NCI-H82 treated with DMSO at 0.1 percent for 48 hours (cell line): ENCODE measurements around the gene PATJ.
"Not testable (repeated sequence)": the region's sequence is repeated elsewhere in the genome, so short reads cannot be mapped to it uniquely, and the experiment has no call there.

Experiments used
- DNase-seq: peaks from one replicate; lab custom pipeline; 2025; ENCODE audit not compliant: unreplicated experiment; lab: John Stamatoyannopoulos, UW

Gene PATJ

GRCh38 chr1:61819421-61819820, 77.1 kb downstream of the PATJ start:
- no peak for DNase-seq

- DNase-seq, result peak; percentile 58
Observed at GRCh38 chr1:61825393-61825792, 83.1 kb downstream of the PATJ start.

- peak; percentile 64 for DNase-seq
Observed at GRCh38 chr1:61828805-61829204, 86.5 kb downstream of the PATJ start.

GRCh38 chr1:61836649-61837048, 94.4 kb downstream of the PATJ start:
- DNase-seq, result no peak

DNA sequence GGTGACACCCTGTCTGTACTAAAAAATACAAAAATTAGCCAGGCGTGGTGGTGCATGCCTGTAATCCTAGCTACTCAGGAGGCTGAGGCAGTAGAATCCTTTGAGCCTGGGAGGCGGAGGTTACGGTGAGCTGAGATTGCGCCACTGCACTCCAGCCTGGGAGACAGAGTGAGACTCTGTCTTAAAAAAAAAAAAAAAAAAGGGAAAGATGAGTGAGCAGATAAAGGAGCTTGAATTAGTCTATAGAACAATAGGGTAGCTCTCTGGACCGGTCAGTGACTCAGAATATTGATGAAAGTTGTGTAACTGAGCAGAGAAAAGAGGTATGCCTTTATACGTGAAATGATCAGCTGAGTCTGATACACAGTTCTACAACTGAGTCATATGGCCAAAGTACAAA, 95.3 kb downstream of the PATJ start:
- DNase-seq, result not testable (repeated sequence)

- DNase-seq, result no peak
Observed at GRCh38 chr1:61839679-61840078, 97.4 kb downstream of the PATJ start.

DNA sequence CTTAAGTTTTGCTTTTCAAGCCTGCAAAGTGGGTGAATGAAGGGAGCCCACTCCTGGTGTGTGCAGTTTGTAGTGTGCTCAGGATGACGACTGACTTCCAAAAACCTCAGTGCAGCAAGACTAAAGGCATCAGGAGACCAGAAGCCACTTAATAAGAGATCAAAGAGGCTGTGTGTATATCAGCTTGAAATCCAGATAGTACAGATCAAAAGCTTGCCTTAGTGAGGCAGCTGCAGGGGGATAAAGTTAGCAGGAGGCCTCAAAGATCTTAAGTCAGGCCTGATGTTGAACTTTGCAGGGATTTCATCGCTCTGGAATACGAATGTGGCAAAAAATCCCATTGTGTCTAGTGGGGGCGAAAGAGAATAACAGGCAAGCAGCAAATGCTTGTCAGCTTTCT, 99.8 kb downstream of the PATJ start:
- DNase-seq, result peak; percentile 87

- DNase-seq, result peak; percentile 60
Observed at GRCh38 chr1:61842863-61843514, 100.7 kb downstream of the PATJ start.

DNA sequence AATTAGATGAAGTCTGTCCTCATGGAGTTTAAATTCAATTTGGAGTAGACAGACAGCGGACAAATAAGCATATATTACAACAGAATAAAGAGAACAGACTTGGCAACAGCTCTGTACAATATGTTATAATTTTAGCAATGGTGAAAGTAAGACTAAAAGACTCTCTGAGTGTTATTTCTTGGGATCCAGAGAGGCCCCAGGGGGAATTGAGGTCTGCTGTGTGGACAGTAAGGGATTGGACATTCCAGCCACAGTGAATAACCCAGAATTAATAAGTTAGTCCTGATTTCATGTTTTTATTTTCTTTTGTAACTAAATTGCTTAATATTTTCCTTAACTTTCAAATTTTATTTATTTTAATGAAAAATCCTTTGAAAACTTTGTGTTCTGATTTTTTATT, 101.7 kb downstream of the PATJ start:
- DNase-seq, result no peak

- DNase-seq, result not testable (repeated sequence)
Observed at GRCh38 chr1:61844664-61845063, 102.4 kb downstream of the PATJ start.

DNA sequence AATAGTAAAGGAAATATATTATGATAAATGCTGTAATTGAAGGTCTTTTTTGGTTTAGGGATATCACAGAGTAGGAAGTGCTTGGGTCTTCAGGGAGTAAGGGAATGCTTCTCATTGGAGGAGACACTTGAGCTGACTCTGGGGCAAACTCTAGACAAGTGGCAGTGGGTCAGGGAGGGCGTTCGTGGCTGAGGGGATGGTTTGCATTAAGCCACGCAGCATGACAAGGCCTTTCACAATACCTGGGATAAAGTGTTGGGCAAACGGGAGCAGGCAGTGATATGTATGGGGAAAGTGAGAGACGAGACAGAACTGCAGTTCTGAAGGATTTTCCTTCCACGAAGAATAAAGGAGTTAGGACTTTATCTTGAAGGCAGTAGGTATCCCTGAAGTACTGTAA, 109.0 kb downstream of the PATJ start:
- DNase-seq, result no peak

- peak; percentile 41 for DNase-seq
Observed at GRCh38 chr1:61851849-61852669, 109.8 kb downstream of the PATJ start.

DNA sequence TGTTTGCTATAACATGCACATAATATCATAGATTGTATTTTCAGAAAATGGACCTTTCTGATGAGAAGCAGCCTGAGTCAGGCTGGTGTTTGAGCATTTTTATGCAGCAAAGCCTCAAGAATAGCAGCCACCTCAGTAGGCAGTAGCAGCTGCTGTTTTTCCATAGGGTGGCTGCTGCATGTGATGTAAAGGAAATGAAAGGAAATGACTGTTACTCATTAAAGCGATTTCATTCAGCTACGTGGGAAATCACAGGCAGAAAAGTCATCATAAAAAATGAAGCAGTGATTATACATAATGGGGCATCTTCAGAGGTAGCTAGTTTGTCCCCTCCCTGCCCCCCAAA, 110.4 kb downstream of the PATJ start:
- DNase-seq, result no peak

- peak; percentile 44 for DNase-seq
Observed at GRCh38 chr1:61853583-61853982, 111.3 kb downstream of the PATJ start.

DNA sequence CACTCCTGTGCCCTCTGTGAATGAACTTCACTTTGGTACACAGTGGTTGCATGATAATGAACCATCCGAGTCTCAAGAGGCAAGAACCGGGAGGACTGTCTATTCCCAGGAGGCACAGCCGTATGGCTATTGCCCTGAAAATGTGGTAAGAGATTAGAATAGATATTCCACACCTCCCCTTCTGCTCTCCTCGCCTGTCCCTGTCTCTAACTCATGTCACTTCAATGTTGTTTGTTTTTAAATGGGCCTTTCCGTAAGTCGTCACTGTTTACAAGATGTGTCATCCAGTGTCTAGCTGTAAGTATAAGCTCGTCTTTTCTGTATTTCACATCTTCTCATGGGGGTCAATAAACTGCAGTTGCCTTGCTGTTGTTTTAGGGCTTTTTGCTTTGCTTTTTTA, 122.2 kb downstream of the PATJ start:
- no peak for DNase-seq

DNA sequence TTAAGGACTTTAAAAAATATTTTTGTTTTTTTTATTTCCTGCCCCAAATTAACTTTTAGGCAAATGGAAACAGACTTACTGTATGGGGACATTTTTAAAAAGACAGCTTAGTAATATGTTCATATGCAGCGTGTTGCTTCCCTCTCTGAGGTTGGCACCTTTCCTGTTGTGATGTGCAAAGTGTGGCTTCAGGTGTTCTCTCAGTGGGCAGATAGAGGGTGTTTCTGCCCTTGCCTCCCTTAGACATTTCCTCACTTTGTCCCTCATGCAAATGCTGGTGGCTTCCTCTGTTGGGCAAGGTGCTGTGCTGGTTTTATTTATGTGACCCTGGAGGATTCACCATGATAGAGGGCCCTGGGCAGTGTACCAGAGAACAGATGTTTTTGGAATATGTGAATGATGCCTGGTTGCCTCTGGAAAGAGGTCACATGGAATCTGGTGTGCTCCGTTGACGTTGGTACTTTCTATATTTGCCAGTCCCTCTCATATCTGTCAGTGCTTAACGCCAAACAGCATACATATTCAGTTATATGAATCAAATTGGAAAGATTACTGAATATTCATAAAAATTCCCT, 123.5 kb downstream of the PATJ start:
- DNase-seq, result no peak

DNA sequence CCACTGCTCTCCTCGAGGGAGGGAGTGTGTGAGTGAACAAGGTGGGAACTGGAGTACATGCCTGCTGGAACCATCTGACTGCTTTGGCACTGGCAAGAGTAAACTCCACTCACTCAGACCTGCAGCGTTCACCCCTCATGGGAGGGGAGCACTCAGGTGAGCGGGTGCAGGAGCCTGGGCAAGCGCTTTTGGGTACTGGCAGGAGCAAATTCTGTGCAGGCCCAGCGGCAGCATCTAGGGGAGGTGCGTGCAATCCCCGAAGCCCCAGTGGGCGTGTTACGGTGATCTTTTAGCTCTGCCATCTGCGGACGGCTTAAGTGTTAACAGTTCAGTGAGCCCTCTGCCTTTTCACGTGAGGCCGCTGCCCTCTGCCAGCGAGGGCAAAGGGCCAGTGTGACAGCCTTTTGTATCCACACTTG, 127.4 kb downstream of the PATJ start:
- no peak for DNase-seq

- no peak for DNase-seq
Observed at GRCh38 chr1:61872206-61872605, 129.9 kb downstream of the PATJ start.

- no peak for DNase-seq
Observed at GRCh38 chr1:61873581-61873980, 131.3 kb downstream of the PATJ start.

DNA sequence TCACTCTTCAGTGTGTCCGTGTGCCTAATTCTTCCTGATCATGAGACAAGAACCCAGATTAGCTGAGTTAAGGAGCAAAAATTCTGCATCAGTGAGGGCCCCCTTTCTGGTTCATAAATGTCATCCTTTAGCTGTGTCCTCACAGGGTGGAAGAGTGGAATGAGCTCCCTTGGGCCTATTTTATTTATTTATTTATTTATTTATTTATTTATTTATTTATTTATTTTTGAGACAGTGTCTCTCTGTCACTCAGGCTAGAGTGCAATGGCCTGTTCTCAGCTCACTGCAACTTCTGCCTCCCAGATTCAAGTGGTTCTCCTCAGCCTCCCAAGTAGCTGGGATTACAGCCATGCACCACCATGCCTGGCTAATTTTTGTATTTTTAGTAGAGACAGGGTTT, 131.7 kb downstream of the PATJ start:
- no peak for DNase-seq

DNA sequence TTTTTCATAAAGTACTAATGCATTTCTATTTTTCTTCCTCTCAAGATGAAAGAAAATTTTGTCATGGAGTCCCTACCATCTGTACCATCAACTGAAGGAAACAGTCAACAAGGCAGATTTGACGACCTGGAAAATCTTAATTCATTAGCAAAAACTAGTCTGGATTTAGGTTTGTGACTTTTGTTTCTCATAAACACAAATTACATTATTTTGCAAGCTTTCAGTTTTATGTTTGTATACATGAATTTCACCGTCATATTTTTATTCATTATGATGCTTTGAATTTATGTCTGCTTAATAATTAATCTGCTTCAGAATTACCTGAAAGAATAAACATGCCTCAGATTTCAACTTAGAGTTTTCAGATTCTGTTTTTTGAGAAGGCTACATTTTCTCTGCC, 132.9 kb downstream of the PATJ start:
- DNase-seq, result no peak

DNA sequence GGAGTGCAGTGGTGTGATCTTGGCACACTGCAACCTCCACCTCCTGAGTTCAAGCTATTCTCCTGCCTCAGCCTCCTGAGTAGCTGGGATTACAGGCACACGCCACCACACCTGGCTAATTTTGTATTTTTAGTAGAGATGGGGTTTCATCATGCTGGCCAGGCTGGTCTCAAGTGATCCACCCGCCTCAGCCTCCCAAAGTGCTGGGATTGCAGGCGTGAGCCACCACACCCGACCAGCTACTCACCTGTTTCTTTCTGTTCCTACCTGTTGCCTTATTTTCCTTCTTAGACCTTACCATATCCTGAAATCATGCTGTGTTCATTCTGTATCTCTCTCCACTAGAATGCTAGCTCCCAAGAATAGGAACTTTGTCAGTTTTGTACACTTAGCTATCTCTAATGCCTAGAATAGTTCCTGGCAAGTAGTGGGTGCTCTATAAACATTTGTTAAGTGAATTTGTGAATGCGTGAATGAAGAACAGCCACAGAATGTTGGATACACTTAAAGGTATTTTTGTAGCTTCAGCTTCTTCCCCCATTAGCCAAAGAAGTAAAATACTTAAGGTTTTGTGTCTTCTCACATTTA, 137.7 kb downstream of the PATJ start:
- not testable (repeated sequence) for DNase-seq
